Mesendoderm (in vitro differentiated cells): ENCODE results near the gene TSPEAR.
A peak's percentile ranks its signal among the peaks of the same experiment; 100 is the strongest.

Source experiments
- DNase-seq: peaks from one replicate; pipeline ENCODE4 v3.0.0; 2013
- H2AK5ac ChIP-seq: 2 replicates; pipeline ENCODE4 v1.6.1; 2013; ENCODE audit warnings: low read length, inconsistent platforms
- H2BK120ac ChIP-seq: 2 replicates; pipeline ENCODE4 v1.6.1; 2013; ENCODE audit warnings: low read depth, mild to moderate bottlenecking, low read length, moderate library complexity, mixed read lengths
- H2BK15ac ChIP-seq: replicated peaks from 2 replicates; pipeline ENCODE4 v1.6.1; 2013; ENCODE audit warnings: low read depth, mild to moderate bottlenecking, moderate library complexity
- H2BK5ac ChIP-seq: 2 replicates; pipeline ENCODE4 v1.6.1; 2013; ENCODE audit warnings: low read length, inconsistent platforms
- H3K18ac ChIP-seq: 2 replicates; pipeline ENCODE4 v1.6.1; 2013; ENCODE audit warnings: mild to moderate bottlenecking, low read length, mixed read lengths
- H3K23ac ChIP-seq: one replicate; pipeline ENCODE4 v1.6.1; 2013; ENCODE audit warnings: low read length
- H3K27ac ChIP-seq: 2 replicates; pipeline ENCODE4 v1.5.1; 2013; ENCODE audit warnings: low read depth, mild to moderate bottlenecking, inconsistent platforms, low read length, moderate library complexity
- H3K27me3 ChIP-seq: 2 replicates; pipeline ENCODE4 v1.6.1; 2013; ENCODE audit warnings: low read length, control low read depth, mild to moderate bottlenecking, inconsistent platforms; ENCODE audit not compliant: insufficient read depth, poor library complexity
- H3K36me3 ChIP-seq: 2 replicates; pipeline ENCODE4 v1.6.1; 2013; ENCODE audit warnings: low read length, inconsistent platforms; ENCODE audit not compliant: control insufficient read depth, insufficient read depth
- H3K4ac ChIP-seq: one replicate; pipeline ENCODE4 v1.6.1; 2013; ENCODE audit warnings: low read depth, mild to moderate bottlenecking, low read length, moderate library complexity
- H3K4me1 ChIP-seq: 2 replicates; pipeline ENCODE4 v1.6.1; 2013; ENCODE audit warnings: low read depth, low read length, inconsistent platforms; ENCODE audit not compliant: control insufficient read depth
- H3K4me2 ChIP-seq: 2 replicates; pipeline ENCODE4 v1.6.1; 2013; ENCODE audit warnings: low read length
- H3K4me3 ChIP-seq: 2 replicates; pipeline ENCODE4 v1.5.1; 2013; ENCODE audit warnings: mild to moderate bottlenecking, low read length
- H3K56ac ChIP-seq: one replicate; pipeline ENCODE4 v1.6.1; 2013; ENCODE audit warnings: low read length
- H3K79me1 ChIP-seq: 2 replicates; pipeline ENCODE4 v1.6.1; 2013; ENCODE audit warnings: low read length, inconsistent platforms
- H3K79me2 ChIP-seq: 2 replicates; pipeline ENCODE4 v1.6.1; 2013; ENCODE audit warnings: mild to moderate bottlenecking, low read length; ENCODE audit not compliant: control insufficient read depth, insufficient read depth
- H3K9ac ChIP-seq: 2 replicates; pipeline ENCODE4 v1.6.1; 2013; ENCODE audit warnings: low read length, inconsistent platforms
- H4K5ac ChIP-seq: one replicate; pipeline ENCODE4 v1.6.1; 2013; ENCODE audit warnings: low read length
- H4K8ac ChIP-seq: one replicate; pipeline ENCODE4 v1.6.1; 2013; ENCODE audit warnings: low read depth, mild to moderate bottlenecking, control low read depth, low read length, moderate library complexity
- WGBS: extraction: QIAGEN DNeasy Blood & Tissue Kit; methylation state at CpG from one replicate; pipeline ENCODE4 v1.1.7; 2013; ENCODE audit warnings: low lambda C conversion rate, missing lambda C conversion rate; ENCODE audit not compliant: insufficient coverage; ENCODE audit errors: extremely low coverage; 5-methylcytosine and 5-hydroxymethylcytosine counted together

The TSPEAR gene

GRCh38 chr21:44547656-44548331, 163.6 kb downstream of the TSPEAR start:
- no peak overlapping the region for H2BK120ac ChIP-seq
- peak overlapping the region; percentile 46 for H3K4ac ChIP-seq
- H3K4me2 ChIP-seq: no peak overlapping the region
- no peak overlapping the region for H2BK5ac ChIP-seq
- H4K8ac ChIP-seq: no peak overlapping the region
- no peak overlapping the region for H3K4me3 ChIP-seq
- WGBS: no CpG with 5 or more reads among the region's 5 CpGs
- no peak overlapping the region for H3K18ac ChIP-seq
- no peak overlapping the region for H3K23ac ChIP-seq
- peaks cover 9% of the 10 kb centered on the region for H3K4me1 ChIP-seq
- H3K9ac ChIP-seq: no peak overlapping the region
- H3K27ac ChIP-seq: no peak overlapping the region
- no peak overlapping the region for H3K56ac ChIP-seq
- no peaks in the 10 kb centered on the region for H3K79me2 ChIP-seq
- H2BK15ac ChIP-seq: no peak overlapping the region
- no peaks in the 10 kb centered on the region for H3K27me3 ChIP-seq
- H4K5ac ChIP-seq: no peak overlapping the region
- DNase-seq: peak; percentile 28
- no peaks in the 10 kb centered on the region for H3K36me3 ChIP-seq
- no peaks in the 10 kb centered on the region for H3K79me1 ChIP-seq
- no peak overlapping the region for H2AK5ac ChIP-seq

- no peak overlapping the region for H4K8ac ChIP-seq
- H3K9ac ChIP-seq: no peak overlapping the region
- no peak overlapping the region for H3K4ac ChIP-seq
- no peak overlapping the region for H3K4me2 ChIP-seq
- H2BK5ac ChIP-seq: no peak overlapping the region
- H3K27me3 ChIP-seq: no peaks in the 10 kb centered on the region
- no peak overlapping the region for H3K27ac ChIP-seq
- no CpG with 5 or more reads among the region's 3 CpGs for WGBS
- H2BK120ac ChIP-seq: no peak overlapping the region
- H3K4me1 ChIP-seq: peaks cover 9% of the 10 kb centered on the region
- no peak overlapping the region for H3K56ac ChIP-seq
- no peaks in the 10 kb centered on the region for H3K36me3 ChIP-seq
- DNase-seq: no peak
- H3K79me1 ChIP-seq: no peaks in the 10 kb centered on the region
- H3K18ac ChIP-seq: no peak overlapping the region
- H2BK15ac ChIP-seq: no peak overlapping the region
- no peaks in the 10 kb centered on the region for H3K79me2 ChIP-seq
- H3K4me3 ChIP-seq: no peak overlapping the region
- no peak overlapping the region for H3K23ac ChIP-seq
- no peak overlapping the region for H2AK5ac ChIP-seq
- no peak overlapping the region for H4K5ac ChIP-seq
Observed at GRCh38 chr21:44544566-44544965, 166.8 kb downstream of the TSPEAR start.

GRCh38 chr21:44542716-44543115, 168.7 kb downstream of the TSPEAR start:
- no CpG with 5 or more reads among the region's 1 CpG for WGBS
- Histone ChIP-seq H3K36me3 (no peaks in the 10 kb centered on the region), H4K5ac (no peak overlapping the region), H4K8ac (no peak overlapping the region), H3K79me1 (no peaks in the 10 kb centered on the region), H2BK120ac (no peak overlapping the region), H3K79me2 (no peaks in the 10 kb centered on the region), H2BK5ac (no peak overlapping the region), H3K4me3 (no peak overlapping the region), H3K56ac (no peak overlapping the region), H3K23ac (no peak overlapping the region), H3K9ac (no peak overlapping the region), H3K27me3 (no peaks in the 10 kb centered on the region), H3K27ac (no peak overlapping the region), H3K4me1 (no peaks in the 10 kb centered on the region), H3K4me2 (no peak overlapping the region), H2AK5ac (no peak overlapping the region), H3K4ac (no peak overlapping the region), H3K18ac (no peak overlapping the region), H2BK15ac (no peak overlapping the region)
- DNase-seq: no peak

- Histone ChIP-seq H3K4me3 (no peak overlapping the region), H2BK120ac (no peak overlapping the region), H2AK5ac (no peak overlapping the region), H4K5ac (no peak overlapping the region), H3K18ac (no peak overlapping the region), H3K23ac (no peak overlapping the region), H3K56ac (no peak overlapping the region), H2BK5ac (no peak overlapping the region), H3K9ac (no peak overlapping the region), H3K27ac (no peak overlapping the region), H3K4me1 (no peaks in the 10 kb centered on the region), H3K36me3 (no peaks in the 10 kb centered on the region), H3K27me3 (no peaks in the 10 kb centered on the region), H4K8ac (no peak overlapping the region), H3K4ac (no peak overlapping the region), H3K4me2 (no peak overlapping the region), H2BK15ac (no peak overlapping the region), H3K79me2 (no peaks in the 10 kb centered on the region), H3K79me1 (no peaks in the 10 kb centered on the region)
- no CpG with 5 or more reads among the region's 11 CpGs for WGBS
- DNase-seq: no peak
Observed at GRCh38 chr21:44540741-44541288, 170.6 kb downstream of the TSPEAR start.

GRCh38 chr21:44539991-44540666, 171.2 kb downstream of the TSPEAR start, which contains the start of gene KRTAP10-1:
TSS of gene KRTAP10-1 (minus strand) at chr21:44540195. CDS start at chr21:44540150, 45 bp downstream.
- no peak within 1 kb of the TSS for H3K4me3 ChIP-seq
- H3K4me2 ChIP-seq: no peak within 1 kb of the TSS
- no peaks in the 10 kb centered on the region for H3K4me1 ChIP-seq
- H2AK5ac ChIP-seq: no peak within 1 kb of the TSS
- H3K4ac ChIP-seq: no peak within 1 kb of the TSS
- H4K8ac ChIP-seq: no peak within 1 kb of the TSS
- H3K56ac ChIP-seq: no peak within 1 kb of the TSS
- no peaks in the 10 kb centered on the region for H3K79me1 ChIP-seq
- no peak within 1 kb of the TSS for H2BK5ac ChIP-seq
- no peaks in the 10 kb centered on the region for H3K27me3 ChIP-seq
- H3K23ac ChIP-seq: no peak within 1 kb of the TSS
- H3K27ac ChIP-seq: no peak within 1 kb of the TSS
- no peak within 1 kb of the TSS for H4K5ac ChIP-seq
- no CpG with 5 or more reads among the region's 21 CpGs for WGBS
- DNase-seq: no peak
- no peak within 1 kb of the TSS for H2BK15ac ChIP-seq
- no peak within 1 kb of the TSS for H3K18ac ChIP-seq
- no peaks in the 10 kb centered on the region for H3K36me3 ChIP-seq
- H3K79me2 ChIP-seq: no peaks in the 10 kb centered on the region
- no peak within 1 kb of the TSS for H3K9ac ChIP-seq
- H2BK120ac ChIP-seq: no peak within 1 kb of the TSS
